ENCODE data around the gene KLLN.
"Not testable (repeated sequence)": the region's sequence is repeated elsewhere in the genome, so short reads cannot be mapped to it uniquely, and the experiment has no call there.

KLLN gene, protein sequence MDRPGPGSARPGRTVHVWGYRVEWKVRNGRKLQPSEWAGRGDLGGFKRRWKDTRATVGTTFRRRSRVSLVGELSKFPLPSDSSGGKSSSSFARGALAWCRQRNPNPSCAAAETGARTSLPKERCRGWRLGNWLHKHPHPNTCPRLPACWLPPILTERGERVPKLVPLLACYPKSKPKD

DNA sequence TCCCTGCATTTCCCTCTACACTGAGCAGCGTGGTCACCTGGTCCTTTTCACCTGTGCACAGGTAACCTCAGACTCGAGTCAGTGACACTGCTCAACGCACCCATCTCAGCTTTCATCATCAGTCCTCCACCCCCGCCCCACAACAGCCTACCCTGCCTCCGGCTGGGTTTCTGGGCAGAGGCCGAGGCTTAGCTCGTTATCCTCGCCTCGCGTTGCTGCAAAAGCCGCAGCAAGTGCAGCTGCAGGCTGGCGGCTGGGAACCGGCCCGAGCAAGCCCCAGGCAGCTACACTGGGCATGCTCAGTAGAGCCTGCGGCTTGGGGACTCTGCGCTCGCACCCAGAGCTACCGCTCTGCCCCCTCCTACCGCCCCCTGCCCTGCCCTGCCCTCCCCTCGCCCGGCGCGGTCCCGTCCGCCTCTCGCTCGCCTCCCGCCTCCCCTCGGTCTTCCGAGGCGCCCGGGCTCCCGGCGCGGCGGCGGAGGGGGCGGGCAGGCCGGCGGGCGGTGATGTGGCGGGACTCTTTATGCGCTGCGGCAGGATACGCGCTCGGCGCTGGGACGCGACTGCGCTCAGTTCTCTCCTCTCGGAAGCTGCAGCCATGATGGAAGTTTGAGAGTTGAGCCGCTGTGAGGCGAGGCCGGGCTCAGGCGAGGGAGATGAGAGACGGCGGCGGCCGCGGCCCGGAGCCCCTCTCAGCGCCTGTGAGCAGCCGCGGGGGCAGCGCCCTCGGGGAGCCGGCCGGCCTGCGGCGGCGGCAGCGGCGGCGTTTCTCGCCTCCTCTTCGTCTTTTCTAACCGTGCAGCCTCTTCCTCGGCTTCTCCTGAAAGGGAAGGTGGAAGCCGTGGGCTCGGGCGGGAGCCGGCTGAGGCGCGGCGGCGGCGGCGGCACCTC is at the start of gene KLLN, which contains the start of gene PTEN:
TSS of gene KLLN (minus strand) at position 481 of the 891 bp plus-strand sequence. CDS start 1,046 bp downstream, outside the sequence.
TSS of gene PTEN (plus strand) at position 573 of the 891 bp plus-strand sequence. CDS start 845 bp downstream, outside the sequence.
- DNase-seq: peak; percentile 67

DNA sequence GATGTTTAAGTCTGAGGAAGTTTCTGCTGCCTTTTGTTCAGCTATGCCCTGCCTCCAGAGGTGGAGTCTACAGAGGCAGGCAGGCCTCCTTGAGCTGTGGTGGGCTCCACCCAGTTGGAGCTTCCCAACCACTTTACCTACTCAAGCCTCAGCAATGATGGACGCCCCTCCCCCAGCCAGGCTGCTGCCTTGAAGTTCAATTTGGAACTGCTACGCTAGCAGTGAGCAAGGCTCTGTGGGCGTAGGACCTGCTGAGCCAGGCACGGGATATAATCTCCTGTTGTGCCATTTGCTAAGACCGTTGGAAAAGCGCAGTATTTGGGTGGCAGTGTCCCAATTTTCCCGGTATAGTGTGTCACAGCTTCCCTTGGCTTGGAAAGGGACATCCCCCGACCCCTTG is 40.1 kb upstream of the KLLN start:
- DNase-seq: not testable (repeated sequence)

DNA sequence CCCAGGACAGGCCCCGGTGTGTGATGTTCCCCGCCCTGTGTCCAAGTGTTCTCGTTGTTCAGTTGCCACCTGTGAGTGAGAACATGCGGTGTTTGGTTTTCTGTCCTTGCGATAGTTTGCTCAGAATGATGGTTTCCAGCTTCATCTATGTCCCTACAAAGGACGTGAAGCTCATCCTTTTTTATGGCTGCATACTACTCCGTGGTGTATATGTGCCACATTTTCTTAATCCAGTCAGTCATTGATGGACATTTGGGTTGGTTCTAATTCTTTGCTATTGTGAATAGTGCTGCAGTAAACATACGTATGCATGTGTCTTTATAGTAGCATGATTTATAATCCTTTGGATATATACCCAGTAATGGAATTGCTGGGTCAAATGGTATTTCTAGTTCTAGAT is 34.6 kb upstream of the KLLN start:
- DNase-seq: not testable (repeated sequence)

DNA sequence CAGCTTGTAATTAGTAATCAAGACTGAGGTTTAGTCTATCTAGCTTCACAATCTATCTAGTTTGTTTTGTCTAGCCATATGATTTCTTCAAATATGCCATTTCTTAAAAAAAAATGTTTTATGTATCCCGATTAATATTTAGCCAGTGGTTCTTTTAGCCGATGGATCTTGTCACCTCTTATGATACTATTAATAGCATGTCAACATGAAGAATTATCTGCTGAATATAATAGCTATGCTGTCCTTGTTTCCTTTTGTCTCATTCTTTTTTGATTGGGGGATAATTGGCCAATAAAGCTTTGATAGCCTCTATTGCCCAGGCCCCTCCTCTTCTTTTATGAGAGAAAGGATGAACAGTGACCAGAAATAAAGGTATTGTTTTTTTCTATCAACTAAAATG is 32.9 kb upstream of the KLLN start:
- DNase-seq: no peak

DNA sequence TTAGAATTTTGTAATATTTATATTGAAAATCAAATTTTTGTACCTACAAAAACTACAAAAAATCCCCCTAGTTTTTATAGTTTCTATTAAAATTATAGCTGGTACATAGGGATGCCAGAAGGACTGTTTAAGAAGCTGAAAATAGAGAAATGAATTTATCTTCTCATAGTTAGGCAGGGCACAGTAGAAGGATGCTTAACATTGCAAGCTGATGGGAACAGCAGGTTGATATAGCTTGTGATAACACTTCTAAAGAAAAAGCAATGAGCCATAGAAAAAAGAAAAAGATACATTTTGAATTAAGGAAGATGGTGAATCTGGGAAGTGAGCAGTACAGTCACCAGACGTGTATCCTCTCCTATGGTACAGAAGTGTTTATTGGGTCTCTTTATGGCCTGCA is 32.1 kb upstream of the KLLN start:
- DNase-seq: no peak

DNA sequence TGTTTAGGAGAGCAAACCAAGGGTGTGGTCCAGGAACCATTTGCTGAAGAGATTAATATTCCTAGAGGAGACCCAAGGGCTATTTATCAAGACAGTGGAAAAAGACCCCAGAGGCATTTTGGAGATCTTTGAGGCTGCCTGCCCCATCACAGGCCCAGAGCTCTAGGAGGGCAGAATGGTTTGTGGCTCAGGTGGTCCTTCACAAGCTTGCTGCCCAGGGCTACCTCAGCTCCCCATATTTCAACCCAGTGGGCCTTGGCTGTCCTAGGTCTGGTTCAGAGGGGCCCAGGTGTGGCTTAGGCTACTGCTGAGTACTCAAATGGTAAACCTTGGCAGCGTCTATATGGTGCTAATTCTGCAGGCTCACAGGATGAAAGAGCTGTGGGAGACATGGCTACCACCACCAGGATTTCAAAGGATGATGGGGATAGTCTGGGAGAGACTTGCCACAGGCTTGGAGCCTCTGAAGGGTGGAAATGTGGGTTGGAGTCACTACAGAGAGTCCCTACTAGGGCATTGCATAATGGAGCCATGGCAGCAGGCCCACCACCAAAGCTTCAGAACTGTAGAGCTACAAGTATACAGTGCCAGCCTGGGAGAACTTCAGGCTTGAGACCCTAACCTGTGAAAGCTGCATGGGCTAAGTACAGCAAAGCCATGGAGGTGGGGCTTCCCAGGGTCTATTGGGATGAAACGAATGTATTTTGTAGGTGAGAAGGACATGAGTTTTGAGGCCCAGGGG is 24.4 kb upstream of the KLLN start:
- no peak for DNase-seq

DNA sequence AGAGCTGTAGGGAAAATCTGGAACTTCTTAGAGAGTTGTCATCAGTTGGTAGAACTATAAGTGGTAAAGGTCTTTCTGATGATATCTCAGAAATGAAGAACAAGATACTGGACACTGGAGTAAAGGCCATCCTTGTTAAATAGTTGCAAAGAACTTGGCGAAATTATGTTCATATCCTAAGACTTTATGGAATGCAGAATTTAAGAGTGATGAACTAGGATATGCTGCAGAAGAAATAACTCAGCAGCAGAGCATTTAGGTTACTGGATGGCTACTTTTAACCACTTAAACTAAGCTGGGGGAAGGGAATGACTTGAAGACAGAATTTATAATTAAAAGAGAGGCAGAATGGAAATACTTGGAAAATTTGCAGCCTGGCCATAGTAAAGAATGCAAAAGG is 23.8 kb upstream of the KLLN start:
- DNase-seq: no peak

DNA sequence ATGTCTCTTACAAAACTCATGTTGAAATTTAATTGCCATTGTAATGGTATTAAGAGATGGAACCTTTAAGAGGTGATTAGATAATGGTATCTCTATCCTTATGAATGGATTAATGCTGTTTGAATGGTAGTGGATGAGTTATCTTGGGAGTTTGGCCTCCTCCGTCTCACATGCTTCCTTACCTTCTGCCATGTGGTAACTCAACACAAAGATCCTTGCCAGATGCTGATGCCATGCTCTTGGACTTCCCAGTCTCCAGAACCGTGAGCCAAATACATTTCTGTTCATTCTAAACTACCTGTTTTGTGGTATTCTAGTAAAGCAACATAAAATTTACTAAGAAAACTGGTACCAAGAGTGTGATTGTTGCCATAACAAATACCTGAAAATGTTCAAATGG is 23.3 kb upstream of the KLLN start:
- no peak for DNase-seq

DNA sequence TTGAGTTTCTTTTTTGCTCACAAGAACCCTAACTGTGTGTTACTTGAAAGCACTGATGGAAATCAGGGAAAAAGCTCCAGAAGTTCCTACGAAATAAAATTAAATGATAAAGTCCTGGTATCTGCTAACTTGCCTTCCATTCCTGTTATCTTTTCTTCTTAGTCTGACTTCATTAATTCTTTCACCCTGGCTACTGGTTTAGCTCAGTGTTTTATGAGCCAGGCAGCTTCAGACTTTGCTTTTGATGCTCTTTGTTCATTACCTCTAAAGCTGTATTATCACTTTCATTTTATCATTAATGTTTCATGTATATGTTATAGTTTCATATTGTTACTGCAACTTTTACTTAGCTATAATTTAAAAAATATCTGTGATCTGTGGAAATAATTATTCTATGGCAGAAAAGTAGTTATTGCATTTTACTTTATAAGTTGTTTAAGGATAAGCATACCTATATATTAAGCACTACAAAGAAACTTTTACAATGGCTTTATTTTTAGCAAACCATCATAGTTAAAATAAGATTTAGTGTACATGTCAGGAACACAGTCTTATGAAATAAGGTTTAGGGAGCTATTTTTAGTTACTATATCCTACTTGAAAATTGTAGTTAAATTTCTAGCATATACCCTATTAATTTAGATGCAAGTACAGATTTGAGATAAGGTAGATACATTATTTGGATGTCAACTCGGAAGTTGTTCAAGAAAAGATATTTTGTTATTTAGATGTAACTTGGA is 19.4 kb upstream of the KLLN start:
- DNase-seq: no peak

DNA sequence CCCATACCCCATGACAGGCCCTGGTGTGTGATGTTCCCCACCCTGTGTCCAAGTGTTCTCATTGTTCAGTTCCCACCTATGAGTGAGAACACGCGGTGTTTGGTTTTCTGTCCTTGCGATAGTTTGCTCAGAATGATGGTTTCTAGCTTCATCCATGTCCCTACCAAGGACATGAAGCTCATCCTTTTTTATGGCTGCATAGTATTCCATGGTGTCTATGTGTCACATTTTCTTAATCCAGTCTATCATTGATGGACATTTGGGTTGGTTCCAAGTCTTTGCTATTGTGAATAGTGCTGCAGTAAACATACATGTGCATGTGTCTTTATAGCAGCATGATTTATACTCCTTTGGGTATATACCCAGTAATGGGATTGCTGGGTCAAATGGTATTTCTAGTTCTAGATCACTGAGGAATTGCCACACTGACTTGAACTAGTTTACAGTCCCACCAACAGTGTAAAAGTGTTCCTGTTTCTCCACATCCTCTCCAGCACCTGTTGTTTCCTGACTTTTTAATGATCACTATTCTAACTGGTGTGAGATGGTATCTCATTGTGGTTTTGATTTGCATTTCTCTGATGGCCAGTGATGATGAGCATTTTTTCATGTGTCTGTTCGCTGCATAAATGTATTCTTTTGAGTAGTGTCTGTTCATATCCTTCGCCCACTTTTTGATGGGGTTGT is 18.2 kb upstream of the KLLN start:
- DNase-seq: not testable (repeated sequence)

DNA sequence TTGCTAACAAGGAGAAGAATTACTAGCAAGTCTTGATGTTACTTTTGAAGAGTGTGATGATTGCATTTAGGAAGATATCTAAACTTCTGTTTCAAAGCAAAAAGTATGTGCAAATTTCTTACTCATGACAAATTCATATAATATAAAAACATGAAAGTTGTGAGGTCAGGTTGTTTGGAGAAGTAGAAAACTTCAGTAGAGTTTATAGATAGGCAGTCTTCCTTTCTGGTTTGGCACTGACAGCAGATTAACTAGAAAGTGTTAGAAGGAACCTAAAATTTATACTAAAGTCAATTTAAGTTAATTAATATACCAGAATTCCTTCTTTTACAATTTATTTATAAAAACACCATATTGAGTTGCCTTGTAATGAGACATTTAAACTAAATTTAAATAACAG is 17.0 kb upstream of the KLLN start:
- no peak for DNase-seq

DNA sequence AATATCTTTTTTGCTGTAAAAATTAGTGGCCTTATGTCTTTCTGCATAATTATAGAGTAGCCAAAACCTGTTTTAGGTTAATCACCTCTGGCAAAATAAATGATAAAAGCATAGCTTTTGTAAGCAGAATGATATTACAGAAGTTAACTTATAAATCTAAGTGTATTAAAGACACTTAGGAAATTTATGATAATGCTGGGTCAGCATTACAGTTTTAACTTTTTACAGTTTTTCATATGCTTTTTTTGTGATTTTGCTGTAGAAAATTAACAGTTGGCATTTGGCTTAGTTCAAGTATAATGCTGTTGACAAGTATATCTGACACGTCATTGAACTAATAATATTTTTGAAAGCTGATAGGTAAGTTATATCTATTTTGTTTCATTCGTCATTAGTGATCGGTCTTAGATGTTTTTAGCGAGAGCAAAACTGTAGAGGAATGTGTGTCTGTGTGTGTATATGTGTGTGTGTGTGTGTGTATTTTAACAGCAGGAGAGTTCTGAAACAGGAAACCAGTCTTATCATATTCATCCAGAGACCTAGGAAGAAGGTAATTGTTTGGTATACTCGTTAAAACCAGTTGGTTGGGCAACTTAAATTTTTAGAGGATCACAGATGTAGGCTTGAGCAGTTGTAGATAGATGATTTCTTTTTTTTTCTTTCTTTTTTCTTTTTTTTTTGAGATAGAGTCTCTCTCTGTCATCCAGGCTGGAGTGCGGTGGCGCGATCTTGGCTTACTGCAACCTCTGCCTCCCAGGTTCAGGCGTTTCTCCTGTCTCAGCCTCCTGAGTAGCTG is 15.5 kb upstream of the KLLN start:
- no peak for DNase-seq

DNA sequence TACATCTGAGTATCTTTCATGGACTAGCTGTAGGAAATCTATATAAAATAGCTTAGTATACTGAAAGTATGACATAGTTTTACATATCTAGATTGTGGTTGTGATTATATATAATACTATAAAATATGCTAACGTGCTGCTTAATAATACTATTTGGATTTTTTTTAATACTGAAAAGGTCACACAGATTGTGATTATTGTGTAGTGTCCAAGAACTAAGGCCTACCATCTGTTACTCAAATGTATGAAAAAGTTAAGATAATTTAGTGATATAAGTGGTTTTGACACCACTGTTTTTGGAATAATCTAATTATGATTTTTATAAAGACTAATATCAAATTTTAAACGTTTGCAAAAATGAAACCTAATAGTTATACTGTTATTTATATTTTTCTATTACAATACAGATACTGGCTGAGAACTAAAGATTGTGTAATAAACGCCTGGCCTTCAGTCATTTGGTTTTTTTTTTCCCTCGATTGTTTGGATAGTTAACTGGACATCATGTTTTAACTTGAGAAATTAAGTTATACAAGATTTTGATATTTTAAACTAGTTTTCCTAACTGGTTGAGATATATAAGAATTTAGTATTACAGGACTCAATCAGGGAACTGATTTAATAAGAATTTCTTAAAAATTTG is 12.7 kb upstream of the KLLN start:
- DNase-seq: no peak

DNA sequence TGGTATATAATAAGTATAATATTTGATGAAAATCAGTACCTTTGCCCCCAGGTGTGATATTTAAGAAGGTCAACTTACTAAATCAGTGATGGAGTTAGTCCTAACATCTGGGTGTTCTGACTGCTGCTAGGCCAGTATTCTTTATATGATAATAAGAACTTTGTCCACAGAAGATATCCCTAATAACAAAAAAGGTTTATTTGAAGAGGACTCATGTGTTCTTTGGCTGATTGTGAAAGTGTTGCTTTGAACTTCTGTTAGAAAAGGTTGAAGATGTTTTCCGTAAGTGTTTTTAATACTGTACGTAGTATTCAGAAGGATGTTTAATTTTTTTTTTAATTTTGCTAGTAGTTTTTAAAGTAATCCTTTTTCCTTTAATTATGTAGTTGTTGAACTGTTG is 10.3 kb upstream of the KLLN start:
- no peak for DNase-seq

DNA sequence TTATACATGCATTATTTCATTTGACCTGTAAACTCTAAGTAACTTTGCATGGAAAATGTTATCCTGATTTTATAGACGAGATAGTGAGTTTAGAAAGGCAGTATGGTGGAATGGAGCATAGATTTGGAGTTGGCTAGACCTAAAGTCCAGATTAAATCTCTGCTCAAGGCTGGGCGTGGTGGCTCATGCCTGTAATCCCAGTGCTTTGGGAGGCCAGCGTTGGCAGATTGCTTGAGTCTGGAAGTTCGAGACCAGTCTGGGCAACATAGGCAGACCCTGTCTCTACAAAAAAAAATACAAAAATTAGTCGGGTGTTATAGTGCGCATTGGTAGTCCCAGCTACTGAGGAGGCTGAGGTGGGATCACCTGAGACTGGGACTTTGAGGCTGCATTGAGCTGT is 9.5 kb upstream of the KLLN start:
- no peak for DNase-seq

DNA sequence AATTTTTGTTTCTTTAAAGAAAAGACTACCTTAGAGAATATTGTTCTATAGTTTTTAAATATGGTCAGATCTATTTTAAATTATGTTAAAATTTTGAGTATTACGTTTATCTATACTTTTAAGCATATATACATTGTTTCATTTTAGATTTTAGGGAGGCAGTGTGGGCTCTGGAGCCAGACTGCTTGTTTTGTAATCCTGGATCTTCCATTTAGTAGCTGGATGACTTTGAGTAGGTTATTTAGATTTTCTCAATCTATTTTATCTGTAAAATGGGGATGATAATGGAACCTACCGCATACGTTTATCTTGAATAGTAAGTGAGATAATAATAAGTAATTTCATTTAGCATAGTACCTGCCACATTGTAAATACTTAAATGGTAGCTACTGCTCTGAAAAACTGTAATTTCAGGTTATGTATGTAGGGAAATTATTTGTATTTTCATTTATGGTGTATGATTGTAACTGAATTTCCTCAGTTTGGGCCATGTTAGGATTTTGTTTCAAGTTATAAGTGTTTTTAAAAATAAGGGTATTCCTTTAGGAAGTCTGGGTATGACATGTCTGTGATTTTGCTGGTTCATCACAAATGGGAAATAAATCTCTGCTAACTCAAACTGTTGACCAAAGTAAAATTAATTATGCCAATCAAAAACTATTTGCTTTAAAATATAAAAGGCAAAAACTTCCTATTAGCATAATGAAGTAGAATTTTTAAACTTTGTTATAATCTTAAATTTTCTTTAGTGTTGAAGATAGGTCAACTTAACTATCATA is 6.6 kb upstream of the KLLN start:
- DNase-seq: no peak

DNA sequence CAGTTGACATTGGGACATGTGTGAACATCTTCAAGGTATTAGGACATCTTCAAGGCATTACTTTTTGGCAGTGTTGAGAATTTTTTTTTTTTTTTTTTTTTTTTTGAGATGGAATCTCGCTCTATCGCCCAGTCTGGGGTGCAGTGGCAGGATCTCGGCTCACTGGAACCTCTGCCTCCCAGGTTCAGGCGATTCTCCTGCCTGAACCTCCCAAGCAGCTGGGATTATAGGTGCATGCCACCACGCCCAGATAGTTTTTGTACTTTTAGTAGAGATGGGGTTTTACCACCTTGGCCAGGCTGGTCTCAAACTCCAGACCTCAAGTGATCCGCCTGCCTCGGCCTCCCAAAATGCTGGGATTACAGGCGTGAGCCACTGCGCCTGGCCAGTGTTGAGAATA is 5.8 kb upstream of the KLLN start:
- not testable (repeated sequence) for DNase-seq

DNA sequence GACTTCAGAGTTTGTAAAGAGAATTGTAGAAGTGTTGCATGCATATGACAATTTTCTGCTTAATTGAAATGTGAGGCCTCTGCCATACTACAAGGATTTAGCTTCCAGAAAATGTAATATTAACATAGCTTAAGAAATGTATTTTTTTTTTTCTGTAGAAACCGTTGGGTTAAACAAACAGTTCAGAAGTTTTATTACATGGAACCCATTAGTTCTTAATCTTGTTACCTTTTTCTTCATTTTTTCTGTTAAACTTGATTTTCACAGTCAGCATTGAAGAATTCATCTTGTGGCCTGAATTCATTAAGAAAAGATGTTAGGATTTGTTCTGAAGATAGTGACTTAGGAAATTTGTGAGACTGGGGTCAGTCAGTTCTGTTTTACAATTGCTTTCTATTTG is 4.9 kb upstream of the KLLN start:
- DNase-seq: no peak

DNA sequence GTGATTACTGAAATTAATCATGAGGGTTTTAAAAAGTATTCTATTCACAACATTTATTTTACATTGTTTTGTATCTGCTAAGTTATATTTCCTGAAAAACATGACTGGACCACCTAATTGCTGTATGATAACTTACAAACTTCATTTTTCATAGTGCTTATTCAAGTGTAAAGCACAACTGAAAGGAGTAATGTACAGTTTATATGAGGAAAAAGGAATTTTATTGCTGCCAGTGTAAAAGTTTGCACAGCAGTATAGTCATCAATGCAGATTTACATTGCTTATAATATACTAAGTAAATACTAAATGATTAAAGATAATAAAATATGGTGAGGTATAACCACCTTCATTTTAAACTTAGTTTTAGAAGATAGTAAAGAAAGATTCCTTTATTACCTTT is 4.1 kb upstream of the KLLN start:
- DNase-seq: no peak

DNA sequence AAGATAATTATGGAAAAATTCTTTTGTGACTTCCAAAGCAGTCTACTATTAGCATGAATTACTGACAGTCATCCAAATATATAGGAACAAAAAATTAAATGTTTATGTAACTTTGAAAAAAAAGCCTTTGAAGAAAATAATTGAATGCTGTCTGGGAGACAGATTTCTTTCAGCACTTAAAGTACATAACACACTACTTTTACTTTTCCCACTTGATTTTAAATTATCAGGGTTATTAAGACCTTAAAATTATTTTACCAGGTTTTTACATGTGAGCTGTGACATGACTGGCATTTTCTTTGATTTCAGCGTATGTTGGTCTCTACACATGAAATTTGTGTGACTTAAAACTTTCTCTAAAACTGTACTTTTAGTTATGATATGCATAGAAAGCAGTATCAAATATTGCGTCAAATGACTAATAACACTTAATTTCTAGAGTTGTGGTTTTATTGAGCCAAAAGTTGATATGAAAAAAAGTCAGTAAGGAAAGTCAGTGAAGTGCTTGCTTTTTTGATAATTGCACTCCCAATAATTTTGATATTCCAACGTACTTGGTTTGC is 3.2 kb upstream of the KLLN start:
- no peak for DNase-seq

All from NCI-H2029 (cell line).